Measurements from ENCODE around the gene STARD5.

DNA sequence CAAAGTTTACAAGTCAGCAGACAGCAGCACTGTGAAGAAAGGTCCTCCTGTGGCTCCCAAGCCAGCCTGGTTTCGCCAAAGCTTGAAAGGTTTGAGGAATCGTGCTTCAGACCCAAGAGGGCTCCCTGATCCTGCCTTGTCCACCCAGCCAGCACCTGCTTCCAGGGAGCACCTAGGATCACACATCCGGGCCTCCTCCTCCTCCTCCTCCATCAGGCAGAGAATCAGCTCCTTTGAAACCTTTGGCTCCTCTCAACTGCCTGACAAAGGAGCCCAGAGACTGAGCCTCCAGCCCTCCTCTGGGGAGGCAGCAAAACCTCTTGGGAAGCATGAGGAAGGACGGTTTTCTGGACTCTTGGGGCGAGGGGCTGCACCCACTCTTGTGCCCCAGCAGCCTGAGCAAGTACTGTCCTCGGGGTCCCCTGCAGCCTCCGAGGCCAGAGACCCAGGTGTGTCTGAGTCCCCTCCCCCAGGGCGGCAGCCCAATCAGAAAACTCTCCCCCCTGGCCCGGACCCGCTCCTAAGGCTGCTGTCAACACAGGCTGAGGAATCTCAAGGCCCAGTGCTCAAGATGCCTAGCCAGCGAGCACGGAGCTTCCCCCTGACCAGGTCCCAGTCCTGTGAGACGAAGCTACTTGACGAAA, 24.2 kb downstream of the STARD5 start:
- TF ChIP-seq, protein P1, sequence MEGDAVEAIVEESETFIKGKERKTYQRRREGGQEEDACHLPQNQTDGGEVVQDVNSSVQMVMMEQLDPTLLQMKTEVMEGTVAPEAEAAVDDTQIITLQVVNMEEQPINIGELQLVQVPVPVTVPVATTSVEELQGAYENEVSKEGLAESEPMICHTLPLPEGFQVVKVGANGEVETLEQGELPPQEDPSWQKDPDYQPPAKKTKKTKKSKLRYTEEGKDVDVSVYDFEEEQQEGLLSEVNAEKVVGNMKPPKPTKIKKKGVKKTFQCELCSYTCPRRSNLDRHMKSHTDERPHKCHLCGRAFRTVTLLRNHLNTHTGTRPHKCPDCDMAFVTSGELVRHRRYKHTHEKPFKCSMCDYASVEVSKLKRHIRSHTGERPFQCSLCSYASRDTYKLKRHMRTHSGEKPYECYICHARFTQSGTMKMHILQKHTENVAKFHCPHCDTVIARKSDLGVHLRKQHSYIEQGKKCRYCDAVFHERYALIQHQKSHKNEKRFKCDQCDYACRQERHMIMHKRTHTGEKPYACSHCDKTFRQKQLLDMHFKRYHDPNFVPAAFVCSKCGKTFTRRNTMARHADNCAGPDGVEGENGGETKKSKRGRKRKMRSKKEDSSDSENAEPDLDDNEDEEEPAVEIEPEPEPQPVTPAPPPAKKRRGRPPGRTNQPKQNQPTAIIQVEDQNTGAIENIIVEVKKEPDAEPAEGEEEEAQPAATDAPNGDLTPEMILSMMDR (IDR thresholded peaks at IDR 0.05; ENCODE audit: insufficient read depth, low read length), result no peak
- no peak for TF ChIP-seq POLR2AphosphoS5 (IDR thresholded peaks at IDR 0.05; ENCODE audit: low read depth)
- TF ChIP-seq, protein P2, sequence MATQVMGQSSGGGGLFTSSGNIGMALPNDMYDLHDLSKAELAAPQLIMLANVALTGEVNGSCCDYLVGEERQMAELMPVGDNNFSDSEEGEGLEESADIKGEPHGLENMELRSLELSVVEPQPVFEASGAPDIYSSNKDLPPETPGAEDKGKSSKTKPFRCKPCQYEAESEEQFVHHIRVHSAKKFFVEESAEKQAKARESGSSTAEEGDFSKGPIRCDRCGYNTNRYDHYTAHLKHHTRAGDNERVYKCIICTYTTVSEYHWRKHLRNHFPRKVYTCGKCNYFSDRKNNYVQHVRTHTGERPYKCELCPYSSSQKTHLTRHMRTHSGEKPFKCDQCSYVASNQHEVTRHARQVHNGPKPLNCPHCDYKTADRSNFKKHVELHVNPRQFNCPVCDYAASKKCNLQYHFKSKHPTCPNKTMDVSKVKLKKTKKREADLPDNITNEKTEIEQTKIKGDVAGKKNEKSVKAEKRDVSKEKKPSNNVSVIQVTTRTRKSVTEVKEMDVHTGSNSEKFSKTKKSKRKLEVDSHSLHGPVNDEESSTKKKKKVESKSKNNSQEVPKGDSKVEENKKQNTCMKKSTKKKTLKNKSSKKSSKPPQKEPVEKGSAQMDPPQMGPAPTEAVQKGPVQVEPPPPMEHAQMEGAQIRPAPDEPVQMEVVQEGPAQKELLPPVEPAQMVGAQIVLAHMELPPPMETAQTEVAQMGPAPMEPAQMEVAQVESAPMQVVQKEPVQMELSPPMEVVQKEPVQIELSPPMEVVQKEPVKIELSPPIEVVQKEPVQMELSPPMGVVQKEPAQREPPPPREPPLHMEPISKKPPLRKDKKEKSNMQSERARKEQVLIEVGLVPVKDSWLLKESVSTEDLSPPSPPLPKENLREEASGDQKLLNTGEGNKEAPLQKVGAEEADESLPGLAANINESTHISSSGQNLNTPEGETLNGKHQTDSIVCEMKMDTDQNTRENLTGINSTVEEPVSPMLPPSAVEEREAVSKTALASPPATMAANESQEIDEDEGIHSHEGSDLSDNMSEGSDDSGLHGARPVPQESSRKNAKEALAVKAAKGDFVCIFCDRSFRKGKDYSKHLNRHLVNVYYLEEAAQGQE (IDR thresholded peaks at IDR 0.05; ENCODE audit: insufficient replicate concordance, low read depth), result no peak

Data from HL-60 (cell line).